Keratinocyte (primary cell): Measurements from ENCODE around the gene CFAP299. TPM values are rescaled to one million over a fixed set of nuclear protein-coding genes. Genes with fewer than 3 reads are reported as not detected.

Source experiments
- DNase-seq: peaks from one replicate; pipeline ENCODE4 v3.0.0-alpha.2; 2011; ENCODE audit warnings: low read depth, missing footprints, low spot score
- FAIRE-seq: peaks from 2 replicates; lab custom pipeline; 2011; peaks lifted over from hg19 to GRCh38; lab: Jason Lieb, UNC
- H2AFZ ChIP-seq: 2 replicates; pipeline ENCODE4 v1.6.0; 2012; ENCODE audit warnings: low read length, control low read depth, inconsistent platforms; ENCODE audit not compliant: control insufficient read depth
- H3K27ac ChIP-seq: 2 replicates; pipeline ENCODE4 v1.5.1; 2011; ENCODE audit warnings: low read length; ENCODE audit not compliant: control insufficient read depth, insufficient read depth
- H3K27me3 ChIP-seq: 3 replicates; pipeline ENCODE4 v1.6.0; 2011; ENCODE audit warnings: low read length; ENCODE audit not compliant: control insufficient read depth, insufficient read depth; ENCODE audit errors: extremely low read depth
- H3K36me3 ChIP-seq, 2 experiments: 2 replicates in 1 of 2; 3 replicates in 1 of 2; pipeline ENCODE4 v1.5.1; 2011; ENCODE audit warnings: low read length in 2 of 2, mild to moderate bottlenecking in 1 of 2; ENCODE audit not compliant: control insufficient read depth in 2 of 2, insufficient read depth in 2 of 2; ENCODE audit errors: extremely low read depth in 1 of 2
- H3K4me1 ChIP-seq: 3 replicates; pipeline ENCODE4 v1.5.1; 2011; ENCODE audit warnings: low read length; ENCODE audit not compliant: control insufficient read depth, insufficient read depth; ENCODE audit errors: extremely low read depth
- H3K4me2 ChIP-seq: 3 replicates; pipeline ENCODE4 v1.6.0; 2011; ENCODE audit warnings: low read depth, low read length; ENCODE audit not compliant: control insufficient read depth, insufficient read depth; ENCODE audit errors: extremely low read depth
- H3K4me3 ChIP-seq, 3 experiments: fragments of 200-600 bp in 1 of 3; sonication (generic) in 1 of 3; 2 replicates in 2 of 3; 3 replicates in 1 of 3; pipeline ENCODE4 v1.5.1; 2011 to 2016; ENCODE audit warnings: low read length in 3 of 3, mild to moderate bottlenecking in 3 of 3, control low read depth in 2 of 3, inconsistent platforms in 1 of 3, low read depth in 1 of 3, mixed read lengths in 1 of 3, mixed run types in 1 of 3, moderate library complexity in 1 of 3; ENCODE audit not compliant: control insufficient read depth in 2 of 3, insufficient read depth in 2 of 3; ENCODE audit errors: extremely low read depth in 1 of 3
- H3K79me2 ChIP-seq: 2 replicates; pipeline ENCODE4 v1.6.0; 2012; ENCODE audit warnings: low read length; ENCODE audit not compliant: control insufficient read depth, insufficient read depth
- H3K9ac ChIP-seq: 3 replicates; pipeline ENCODE4 v1.6.0; 2011; ENCODE audit warnings: low read length; ENCODE audit not compliant: control insufficient read depth, insufficient read depth; ENCODE audit errors: extremely low read depth
- H3K9me1 ChIP-seq: 3 replicates; pipeline ENCODE4 v1.6.0; 2011; ENCODE audit warnings: low read length; ENCODE audit not compliant: control insufficient read depth, insufficient read depth; ENCODE audit errors: extremely low read depth
- H3K9me3 ChIP-seq: 2 replicates; pipeline ENCODE4 v1.5.1; 2012; ENCODE audit warnings: low read depth, low read length; ENCODE audit not compliant: control insufficient read depth
- H4K20me1 ChIP-seq: 3 replicates; pipeline ENCODE4 v1.6.0; 2011; ENCODE audit warnings: low read length; ENCODE audit not compliant: control insufficient read depth, insufficient read depth; ENCODE audit errors: extremely low read depth
- EZH2 ChIP-seq: IDR thresholded peaks from one replicate; pipeline ENCODE4 v1.6.1; 2012; ENCODE audit warnings: inconsistent platforms, mild to moderate bottlenecking, low read length, moderate library complexity
- dilution Hi-C: fragments of 300-500 bp; cut with MboI; formaldehyde crosslinking; loops from one replicate; pipeline ENCODE4 v1.7.0; 2020; ENCODE audit warnings: low sequenced_read_pairs; ENCODE audit not compliant: extremely low pct_ligation_motif_present
- polyA plus RNA-seq, 5 experiments: library from polyadenylated mRNA; depleted of rRNA in 3 of 5; stranded (reverse) in 3 of 5; stranded (forward) in 1 of 5; unstranded in 1 of 5; fragments of >200 nt; gene quantifications; 1 replicate in 1 of 5; 2 replicates in 3 of 5; 3 replicates in 1 of 5; pipeline versions ENCODE4 v1.2.1 to v1.2.3, GENCODE V29; 2011 to 2012; ENCODE audit warnings: missing spikeins in 2 of 5, low read depth in 1 of 5, low replicate concordance in 1 of 5
- TF ChIP-seq, protein P1 (sequence below), 3 experiments: IDR thresholded peaks in 1 of 3; conservative IDR thresholded peaks in 1 of 3; optimal IDR thresholded peaks in 1 of 3; 2 replicates in 2 of 3; 3 replicates in 1 of 3; pipeline versions ENCODE3 to v1.5.1; 2011; ENCODE audit warnings: low read length in 3 of 3, mild to moderate bottlenecking in 3 of 3, moderate library complexity in 2 of 3, control low read depth in 1 of 3, inconsistent platforms in 1 of 3; ENCODE audit not compliant: insufficient read depth in 2 of 3; ENCODE audit errors: extremely low read depth in 1 of 3

The CFAP299 gene
- polyA plus RNA-seq, 1 donor (not counting 4 experiments of a cell fraction or from before 2014, with no cell fraction given), result 0.14 TPM

DNA sequence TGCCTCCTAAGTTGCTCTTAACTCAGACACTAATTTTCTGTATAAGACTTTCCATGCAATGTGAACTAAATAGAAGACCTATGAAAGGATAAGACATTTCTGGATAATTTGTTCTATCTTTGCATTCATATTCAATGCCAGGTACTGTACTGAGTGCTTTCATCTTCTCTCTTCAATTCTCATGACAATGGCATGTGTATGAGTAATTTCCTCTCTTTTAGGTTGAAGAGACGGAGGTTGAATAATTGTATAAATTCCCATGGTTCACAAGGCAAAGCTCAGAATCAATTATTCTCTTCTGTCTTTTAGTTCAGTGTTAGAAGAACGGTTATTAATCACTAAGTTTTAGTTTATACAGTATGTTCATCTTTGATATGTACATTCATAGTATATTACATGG, 29.3 kb upstream of the CFAP299 start:
- no peaks in the 10 kb centered on the region for H3K9me1 ChIP-seq
- no peaks in the 10 kb centered on the region for H4K20me1 ChIP-seq
- peak overlapping the region; percentile 52 for H3K4me2 ChIP-seq
- H3K79me2 ChIP-seq, result no peaks in the 10 kb centered on the region
- no peak overlapping the region for H3K9ac ChIP-seq
- H3K4me3 ChIP-seq, result peak overlapping the region in 1 of 3 experiments; percentile 15
- FAIRE-seq (peak; percentile 75), DNase-seq (no peak)
- dilution Hi-C loops, result no loop called here
- no peaks in the 10 kb centered on the region for H3K36me3 ChIP-seq
- no peak overlapping the region for H2AFZ ChIP-seq
- H3K27ac ChIP-seq, result peak overlapping the region; percentile 26
- no peaks in the 10 kb centered on the region for H3K9me3 ChIP-seq
- H3K27me3 ChIP-seq, result no peaks in the 10 kb centered on the region
- TF ChIP-seq, protein P1, sequence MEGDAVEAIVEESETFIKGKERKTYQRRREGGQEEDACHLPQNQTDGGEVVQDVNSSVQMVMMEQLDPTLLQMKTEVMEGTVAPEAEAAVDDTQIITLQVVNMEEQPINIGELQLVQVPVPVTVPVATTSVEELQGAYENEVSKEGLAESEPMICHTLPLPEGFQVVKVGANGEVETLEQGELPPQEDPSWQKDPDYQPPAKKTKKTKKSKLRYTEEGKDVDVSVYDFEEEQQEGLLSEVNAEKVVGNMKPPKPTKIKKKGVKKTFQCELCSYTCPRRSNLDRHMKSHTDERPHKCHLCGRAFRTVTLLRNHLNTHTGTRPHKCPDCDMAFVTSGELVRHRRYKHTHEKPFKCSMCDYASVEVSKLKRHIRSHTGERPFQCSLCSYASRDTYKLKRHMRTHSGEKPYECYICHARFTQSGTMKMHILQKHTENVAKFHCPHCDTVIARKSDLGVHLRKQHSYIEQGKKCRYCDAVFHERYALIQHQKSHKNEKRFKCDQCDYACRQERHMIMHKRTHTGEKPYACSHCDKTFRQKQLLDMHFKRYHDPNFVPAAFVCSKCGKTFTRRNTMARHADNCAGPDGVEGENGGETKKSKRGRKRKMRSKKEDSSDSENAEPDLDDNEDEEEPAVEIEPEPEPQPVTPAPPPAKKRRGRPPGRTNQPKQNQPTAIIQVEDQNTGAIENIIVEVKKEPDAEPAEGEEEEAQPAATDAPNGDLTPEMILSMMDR (optimal IDR thresholded peaks at IDR 0.05 in 1 of 3, IDR thresholded peaks at IDR 0.05 in 1 of 3, conservative IDR thresholded peaks at IDR 0.05 in 1 of 3; ENCODE audit: extremely low read depth in 1 of 3, insufficient read depth in 2 of 3, low read length in 3 of 3), result no peak
- no peak for TF ChIP-seq EZH2
- H3K4me1 ChIP-seq, result peaks cover 52% of the 10 kb centered on the region

DNA sequence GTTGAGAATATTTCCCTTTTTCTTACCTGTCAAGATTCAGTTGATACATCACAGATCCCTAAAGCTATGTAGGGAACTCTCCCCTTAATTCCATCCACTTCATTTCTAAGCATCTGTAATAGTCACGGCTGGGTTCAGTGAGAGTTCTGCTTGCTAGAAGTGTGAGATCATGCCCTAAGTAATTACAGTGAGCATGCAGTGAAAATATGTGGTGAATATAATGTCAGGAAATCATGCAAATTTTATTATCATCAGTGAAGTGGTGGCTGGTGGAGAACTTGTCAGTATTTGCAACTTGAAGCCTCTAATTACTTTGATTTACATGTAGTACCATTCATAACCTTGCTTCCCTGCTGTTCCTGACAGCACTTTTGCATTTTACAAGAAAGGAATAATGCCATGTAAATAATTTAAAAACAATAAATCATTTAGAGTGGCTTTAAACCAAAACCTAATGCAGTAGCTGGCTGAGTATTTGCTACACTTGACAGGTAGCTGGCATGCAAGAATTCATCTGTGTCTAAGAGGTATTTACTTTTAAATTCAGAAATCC, 28.3 kb upstream of the CFAP299 start:
- Histone ChIP-seq H3K27ac (peak overlapping the region; percentile 91), H3K36me3 (no peaks in the 10 kb centered on the region), H3K9ac (peak overlapping the region; percentile 66), H2AFZ (no peak overlapping the region), H3K9me1 (no peaks in the 10 kb centered on the region), H3K79me2 (no peaks in the 10 kb centered on the region), H3K4me2 (peak overlapping the region; percentile 84), H3K9me3 (no peaks in the 10 kb centered on the region), H3K27me3 (no peaks in the 10 kb centered on the region), H3K4me3 (peak overlapping the region in 2 of 3 experiments; percentile 47 to 58), H3K4me1 (peaks cover 52% of the 10 kb centered on the region), H4K20me1 (no peaks in the 10 kb centered on the region)
- DNase-seq, result no peak
- peak; percentile 86 for FAIRE-seq
- dilution Hi-C loops, result no loop called here
- no peak for TF ChIP-seq EZH2
- TF ChIP-seq, protein P1 (optimal IDR thresholded peaks at IDR 0.05 in 1 of 3, IDR thresholded peaks at IDR 0.05 in 1 of 3, conservative IDR thresholded peaks at IDR 0.05 in 1 of 3; ENCODE audit: extremely low read depth in 1 of 3, insufficient read depth in 2 of 3, low read length in 3 of 3), result no peak
